OCI-LY7 (cell line): ENCODE data around the gene WDR64. TPM values are rescaled to one million over a fixed set of nuclear protein-coding genes. Genes with fewer than 3 reads are reported as not detected.

ENCODE experiments used
- BruUV-seq: library from RNA; stranded (reverse); fragments of 400-500 nt; replicated peaks from 2 replicates; lab custom pipeline; 2021; lab: Mats Ljungman, UMichigan
- CTCF ChIA-PET: fragments of 300-600 bp; sonication (Branson Sonifier 250); formaldehyde crosslinking; loops from one replicate; lab custom pipeline; 2022; ENCODE audit warnings: antibody characterized with exemption; ENCODE audit not compliant: unreplicated experiment; lab: Charles Lee
- POLR2A ChIA-PET: fragments of 300-600 bp; sonication (Branson Sonifier 250); formaldehyde crosslinking; loops from one replicate; lab custom pipeline; 2022; ENCODE audit warnings: antibody characterized with exemption; lab: Charles Lee
- DNase-seq: peaks from one replicate; pipeline ENCODE4 v3.0.0-alpha.2; 2015; ENCODE audit warnings: low spot score
- H2AFZ ChIP-seq: fragments of 200-600 bp; sonication (generic), shearing (Covaris generic); 2 replicates; pipeline ENCODE4 v1.6.1; 2014; ENCODE audit warnings: mild to moderate bottlenecking, antibody characterized with exemption, low read length, moderate library complexity
- H3K27ac ChIP-seq: fragments of 200-600 bp; sonication (generic); 2 replicates; pipeline ENCODE4 v1.5.1; 2014; ENCODE audit warnings: mixed run types, low read depth, mild to moderate bottlenecking, moderate library complexity, low read length, inconsistent platforms; ENCODE audit not compliant: poor library complexity, severe bottlenecking
- H3K36me3 ChIP-seq: fragments of 200-600 bp; sonication (generic); 2 replicates; pipeline ENCODE4 v1.6.1; 2014; ENCODE audit warnings: mild to moderate bottlenecking, antibody characterized with exemption, low read length, moderate library complexity, mixed read lengths; ENCODE audit not compliant: insufficient read depth
- H3K4me1 ChIP-seq: fragments of 200-600 bp; sonication (generic); 2 replicates; pipeline ENCODE4 v1.5.1; 2014; ENCODE audit warnings: mild to moderate bottlenecking, low read length; ENCODE audit not compliant: insufficient read depth, poor library complexity, severe bottlenecking
- H3K4me2 ChIP-seq: fragments of 200-600 bp; sonication (generic); 2 replicates; pipeline ENCODE4 v1.6.1; 2014; ENCODE audit warnings: mild to moderate bottlenecking, low read length
- H3K4me3 ChIP-seq: fragments of 200-600 bp; sonication (generic); 2 replicates; pipeline ENCODE4 v1.5.1; 2014; ENCODE audit warnings: mild to moderate bottlenecking, low read depth, low read length; ENCODE audit not compliant: poor library complexity, severe bottlenecking
- H3K79me2 ChIP-seq: fragments of 200-600 bp; sonication (generic); 2 replicates; pipeline ENCODE4 v1.6.1; 2016; ENCODE audit warnings: low read depth, mild to moderate bottlenecking, low read length, moderate library complexity, mixed read lengths; ENCODE audit not compliant: insufficient read depth
- H3K9me2 ChIP-seq: fragments of 200-600 bp; sonication (generic); 2 replicates; pipeline ENCODE4 v1.6.1; 2016; ENCODE audit warnings: mild to moderate bottlenecking, low read length, mixed read lengths; ENCODE audit not compliant: insufficient read depth
- H3K9me3 ChIP-seq: fragments of 200-600 bp; sonication (generic); 2 replicates; pipeline ENCODE4 v1.6.1; 2014; ENCODE audit warnings: mild to moderate bottlenecking, mixed run types, low read length, mixed read lengths
- H4K20me1 ChIP-seq: fragments of 200-600 bp; sonication (generic); 2 replicates; pipeline ENCODE4 v1.6.1; 2014; ENCODE audit warnings: mild to moderate bottlenecking, antibody characterized with exemption, low read length, moderate library complexity, mixed read lengths; ENCODE audit not compliant: insufficient read depth
- CTCF ChIP-seq: fragments of 200-600 bp; sonication (generic); conservative IDR thresholded peaks from 2 replicates; pipeline ENCODE4 v1.5.1; 2014; ENCODE audit warnings: mild to moderate bottlenecking, antibody characterized with exemption, low read length, moderate library complexity, mixed read lengths
- EZH2phosphoT487 ChIP-seq: fragments of 200-600 bp; sonication (generic); IDR thresholded peaks from 2 replicates; pipeline ENCODE4 v1.6.1; 2018; ENCODE audit warnings: low read depth, borderline replicate concordance, mild to moderate bottlenecking, mixed run types, antibody characterized with exemption, low read length, moderate library complexity, mixed read lengths
- intact Hi-C: fragments of 100-400 bp; cut with micrococcal nuclease; formaldehyde crosslinking; loops from one replicate; pipeline ENCODE4 v1.10.0; 2022; ENCODE audit not compliant: unreplicated experiment
- total RNA-seq, 2 experiments: library from RNA; depleted of rRNA in 1 of 2; stranded (reverse); fragments of >200 nt in 1 of 2; shearing (Covaris generic) in 1 of 2; gene quantifications; 2 replicates each; pipeline ENCODE4 v1.2.3, GENCODE V29; 2014 to 2022

The WDR64 gene
- total RNA-seq, 2 experiments from 2014 or later, result not detected

DNA sequence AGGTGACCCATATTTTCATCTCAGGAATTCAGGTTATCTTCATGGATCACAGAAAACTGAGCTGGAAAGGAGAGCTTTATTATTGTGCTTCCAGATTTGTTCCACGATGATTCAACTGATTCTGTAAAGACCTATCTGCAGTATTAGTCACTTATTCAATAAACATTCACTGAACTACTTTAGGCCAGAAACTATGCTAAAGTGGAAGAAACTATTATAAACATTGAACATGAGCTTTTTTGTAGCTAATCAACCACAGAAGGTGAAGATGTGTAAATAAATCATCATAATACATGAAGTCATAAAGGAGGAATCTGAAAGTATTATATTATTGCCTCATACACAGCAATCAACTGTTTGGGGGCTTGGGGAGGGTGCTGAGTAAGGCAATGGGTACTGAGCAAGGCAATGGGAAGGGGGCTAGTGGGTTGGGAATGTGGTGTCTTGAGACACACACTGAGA lies 165.3 kb downstream of the WDR64 start:
- Histone ChIP-seq H3K36me3 (no peaks in the 10 kb centered on the region), H3K9me3 (no peaks in the 10 kb centered on the region), H2AFZ (no peak overlapping the region), H3K27ac (no peak overlapping the region), H3K4me3 (no peak overlapping the region), H3K79me2 (no peaks in the 10 kb centered on the region), H3K4me1 (no peaks in the 10 kb centered on the region), H3K4me2 (no peak overlapping the region), H4K20me1 (no peaks in the 10 kb centered on the region), H3K9me2 (no peaks in the 10 kb centered on the region)
- TF ChIP-seq EZH2phosphoT487 (no peak), CTCF (no peak)
- intact Hi-C loops, result no loop called here
- DNase-seq, result no peak
- ChIA-PET POLR2A (interaction anchor here (0.6 to 1.3 kb wide), 4 partner anchors 8 to 1211 kb away, joined by 3 read pairs; no protein-coding TSS in a partner anchor), CTCF (no interaction called here)
- BruUV-seq, result no TSS peak

- ChIA-PET POLR2A (interaction anchor here (0.7 kb wide), 1 partner anchor 535 kb away, joined by 3 read pairs; no protein-coding TSS in a partner anchor), CTCF (no interaction called here)
- no peak overlapping the region for H3K4me3 ChIP-seq
- H3K27ac ChIP-seq, result no peak overlapping the region
- no peaks in the 10 kb centered on the region for H3K9me2 ChIP-seq
- H4K20me1 ChIP-seq, result no peaks in the 10 kb centered on the region
- H3K4me2 ChIP-seq, result no peak overlapping the region
- TF ChIP-seq CTCF (no peak), EZH2phosphoT487 (no peak)
- H3K36me3 ChIP-seq, result no peaks in the 10 kb centered on the region
- no peaks in the 10 kb centered on the region for H3K4me1 ChIP-seq
- DNase-seq, result no peak
- H3K79me2 ChIP-seq, result no peaks in the 10 kb centered on the region
- H2AFZ ChIP-seq, result no peak overlapping the region
- no peaks in the 10 kb centered on the region for H3K9me3 ChIP-seq
- no TSS peak for BruUV-seq
- intact Hi-C loops, result no loop called here
These were observed 166.0 kb downstream of the WDR64 start for GRCh38 chr1:241817956-241818612.

DNA sequence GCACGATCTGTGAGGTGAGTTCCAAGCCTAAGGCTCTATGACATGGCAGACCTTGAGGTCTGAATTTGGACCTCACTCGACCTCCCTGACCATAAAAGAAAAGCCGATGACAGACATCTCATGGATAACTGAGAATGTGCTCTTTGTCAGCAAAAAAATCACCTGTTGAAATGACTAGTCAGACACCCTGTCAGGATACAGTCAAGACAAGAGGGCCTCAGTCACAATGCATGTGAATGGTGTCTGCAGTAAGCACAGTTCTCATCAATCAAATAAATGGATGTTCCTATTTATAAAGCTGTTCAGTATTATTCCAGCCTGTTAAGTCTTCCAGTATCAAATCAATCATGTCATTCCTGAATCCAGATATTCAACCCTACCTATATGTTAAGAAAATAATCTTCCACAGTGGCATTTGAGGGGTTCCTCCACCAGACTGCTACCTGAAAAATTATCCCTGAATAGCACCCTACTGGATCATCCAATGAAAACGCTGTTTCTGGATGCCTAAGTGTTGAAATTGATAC lies 167.3 kb downstream of the WDR64 start:
- no peak for TF ChIP-seq CTCF
- TF ChIP-seq EZH2phosphoT487, result no peak
- Histone ChIP-seq H4K20me1 (no peaks in the 10 kb centered on the region), H3K4me1 (no peaks in the 10 kb centered on the region), H3K4me2 (no peak overlapping the region), H3K27ac (no peak overlapping the region), H3K79me2 (no peaks in the 10 kb centered on the region), H3K9me3 (no peaks in the 10 kb centered on the region), H3K36me3 (no peaks in the 10 kb centered on the region), H2AFZ (no peak overlapping the region), H3K4me3 (no peak overlapping the region), H3K9me2 (no peaks in the 10 kb centered on the region)
- intact Hi-C loops, result no loop called here
- ChIA-PET POLR2A (no interaction called here), CTCF (no interaction called here)
- BruUV-seq, result no TSS peak
- no peak for DNase-seq
